GM19395 (cell line): Measurements from ENCODE around the gene DHODH.
A peak's percentile ranks its signal among the peaks of the same experiment; 100 is the strongest.
"Not testable (repeated sequence)": the region's sequence is repeated elsewhere in the genome, so short reads cannot be mapped to it uniquely, and the experiment has no call there.

Source experiments
- ATAC-seq: cut with Tn5 transposase; IDR thresholded peaks from one replicate; pipeline ENCODE4 v1.9.1; 2021; ENCODE audit warnings: mild to moderate bottlenecking, moderate library complexity; ENCODE audit not compliant: unreplicated experiment

Gene DHODH

DNA sequence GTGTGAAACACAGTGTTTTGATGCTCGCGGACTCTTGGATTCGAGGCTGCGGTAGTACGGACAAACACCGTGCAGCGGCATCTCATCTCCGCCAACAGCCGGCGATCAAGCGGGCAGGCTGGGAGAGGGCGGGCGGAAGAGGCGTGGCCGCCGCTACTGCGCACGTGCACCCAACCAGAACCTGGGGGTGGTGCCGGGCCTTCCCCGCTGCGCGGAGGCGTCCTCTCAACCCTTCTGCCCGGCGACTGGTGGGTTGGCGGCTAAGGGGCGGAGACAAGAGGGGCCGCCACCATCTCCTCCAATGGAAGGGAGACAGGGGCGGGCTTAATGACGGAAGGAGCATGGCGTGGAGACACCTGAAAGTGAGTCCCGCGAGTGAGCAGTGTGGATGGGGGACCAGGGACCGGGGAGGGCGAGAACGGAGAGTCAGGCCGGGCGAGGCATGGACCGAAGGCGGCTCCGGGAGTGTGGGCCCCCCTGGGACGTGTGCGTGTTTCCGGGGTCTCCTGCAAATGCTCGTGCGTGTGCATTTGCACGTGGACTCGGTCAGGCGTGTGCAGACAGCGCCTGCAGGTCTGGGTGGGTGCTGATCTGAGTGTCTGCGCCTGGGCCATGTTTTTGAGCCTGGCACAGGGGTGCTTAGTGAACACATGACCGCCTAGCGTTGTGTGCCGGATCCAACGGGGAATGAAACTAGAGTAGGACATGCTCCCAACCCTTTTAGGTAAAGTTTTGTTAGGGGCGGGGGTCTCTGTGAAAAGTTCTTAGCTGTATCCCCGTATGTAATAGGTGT is at the start of gene DHODH:
DHODH (plus strand) TSS at position 321 of the 793 bp plus-strand sequence; CDS start at position 342, 21 bp downstream.
- ATAC-seq, result peak; percentile 100

DNA sequence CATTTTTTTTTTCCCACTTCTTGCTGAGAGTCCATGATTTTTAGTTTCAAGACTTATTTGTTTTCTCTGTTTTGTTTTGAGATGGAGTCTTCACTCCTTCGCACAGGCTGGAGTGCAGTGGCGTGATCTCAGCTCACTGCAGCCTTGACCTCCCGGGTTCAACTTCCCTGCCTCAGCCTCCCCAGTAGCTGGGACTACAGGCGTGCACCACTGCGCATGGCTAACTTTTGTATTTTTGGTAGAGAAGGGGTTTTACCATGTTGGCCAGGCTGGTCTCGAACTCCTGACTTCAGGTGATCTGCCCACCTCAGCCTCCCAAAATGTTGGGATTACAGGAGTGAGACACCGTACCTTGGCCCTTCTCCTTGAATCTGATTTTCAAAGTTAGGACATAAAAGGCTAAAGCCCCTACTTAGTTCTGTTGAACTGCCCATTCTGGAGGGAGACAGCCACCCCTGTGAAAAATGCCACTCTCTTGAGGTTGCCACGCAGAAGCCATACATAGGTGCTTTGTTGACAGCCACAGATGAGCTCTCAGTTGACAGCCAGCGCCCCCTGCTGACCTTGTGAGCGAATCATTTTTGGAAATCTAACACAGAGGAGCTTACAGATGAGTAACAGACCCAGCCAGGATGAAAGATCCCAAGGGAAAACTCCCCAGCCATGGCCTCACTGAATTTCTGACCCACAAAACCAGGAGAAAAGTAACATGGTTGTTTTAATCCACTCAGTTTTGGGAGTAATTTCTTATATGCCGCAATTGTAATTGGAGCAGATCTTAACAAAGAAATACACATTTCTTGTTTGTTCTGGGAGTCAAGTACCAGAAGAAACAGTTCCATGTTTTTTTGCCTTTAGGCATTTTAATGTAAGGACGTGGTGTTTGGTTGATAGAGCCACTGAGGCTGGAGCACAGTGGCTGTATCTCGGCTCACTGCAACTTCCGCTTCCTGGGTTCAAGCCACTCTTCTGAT is 47.2 kb upstream of the DHODH start:
- ATAC-seq, result peak; percentile 79

DNA sequence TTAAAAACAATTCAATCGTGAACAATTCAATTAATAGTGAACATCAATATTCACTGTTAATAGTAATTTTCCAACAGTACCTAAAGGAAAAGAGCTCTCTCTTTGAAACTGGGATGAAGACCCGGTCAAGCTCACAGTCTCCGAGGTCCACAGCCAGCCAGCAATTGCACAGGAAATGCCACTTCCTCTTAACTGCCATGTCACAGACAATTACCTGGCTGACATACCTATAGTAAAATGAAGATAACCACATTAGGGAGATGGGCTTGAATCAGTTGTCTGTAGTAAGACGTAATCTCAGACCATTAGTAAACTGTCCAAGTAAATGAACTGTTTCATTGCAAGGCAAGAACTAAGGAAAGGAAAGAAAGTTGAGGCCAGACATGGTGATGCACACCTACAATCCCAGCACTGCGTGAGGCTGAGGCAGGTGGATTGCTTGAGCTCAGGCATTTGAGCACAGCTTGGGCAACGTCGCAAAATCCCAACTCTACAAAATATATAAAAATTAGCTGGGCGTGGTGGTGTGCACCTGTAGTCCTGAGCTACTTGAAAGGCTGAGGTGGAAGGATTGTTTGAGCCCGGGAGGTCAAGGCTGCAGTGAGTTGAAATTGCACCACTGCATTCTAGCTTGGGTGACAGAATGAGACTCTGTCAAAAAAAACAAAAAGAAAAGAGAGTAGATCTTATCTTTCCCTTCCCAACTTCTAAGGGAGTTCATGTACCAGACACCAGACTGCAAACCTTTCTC is 45.2 kb upstream of the DHODH start:
- ATAC-seq, result no peak

DNA sequence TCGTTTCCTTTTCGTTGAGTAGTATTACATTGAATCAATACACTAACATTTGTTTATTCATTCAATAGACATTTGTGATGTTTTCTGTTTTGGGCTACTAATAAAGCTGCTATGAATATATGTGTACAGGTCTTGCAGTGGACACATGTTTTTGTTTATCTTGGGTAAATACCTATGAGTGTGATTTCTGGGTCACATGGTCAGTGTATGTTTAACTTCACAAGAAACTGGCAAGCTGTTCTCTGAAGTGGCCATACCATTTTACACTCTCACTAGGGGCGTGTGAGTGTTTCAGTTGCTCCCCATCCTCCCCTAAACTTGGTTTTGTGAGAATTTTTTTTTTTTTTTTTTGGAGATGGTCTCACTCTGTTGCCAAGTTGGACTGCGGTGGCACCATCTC is 43.3 kb upstream of the DHODH start:
- ATAC-seq, result no peak

DNA sequence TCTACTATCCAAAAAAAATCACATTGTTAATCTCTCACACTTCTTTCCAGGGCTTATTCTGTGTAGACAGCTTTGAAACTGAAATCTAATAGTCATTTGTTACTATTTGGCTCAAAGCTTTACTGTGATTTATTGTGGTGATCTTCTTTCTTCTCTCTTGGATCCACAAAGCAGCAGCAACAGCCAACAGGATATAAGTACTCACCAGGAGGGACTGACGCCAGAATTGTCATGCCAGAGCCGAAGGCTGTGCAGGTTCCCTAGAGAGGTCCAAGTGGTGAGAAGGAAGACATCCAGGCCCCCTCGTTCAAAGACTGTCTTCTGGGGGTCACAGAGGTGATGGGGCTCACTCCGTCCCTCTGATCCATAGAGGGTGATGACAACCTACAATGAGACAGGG is 41.6 kb upstream of the DHODH start:
- no peak for ATAC-seq

DNA sequence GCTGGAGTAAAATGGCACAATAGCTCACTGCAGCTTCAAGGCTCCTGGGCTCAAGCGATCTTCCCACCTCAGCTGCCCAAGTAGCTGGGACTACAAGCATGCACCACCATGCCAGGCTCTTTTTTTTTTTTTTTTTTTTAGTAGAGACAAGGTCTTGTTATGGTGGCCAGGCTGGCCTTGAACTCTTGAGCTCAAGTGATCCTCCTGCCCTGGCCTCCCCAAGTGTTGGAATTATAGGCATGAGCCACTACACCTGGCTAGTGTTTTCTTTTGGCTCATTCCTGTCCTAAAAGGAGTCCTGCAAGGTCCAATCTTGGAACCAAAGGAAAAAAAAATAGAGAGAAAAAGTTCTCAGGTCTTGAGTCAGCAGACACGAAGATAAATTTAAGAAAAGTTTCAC is 39.2 kb upstream of the DHODH start:
- ATAC-seq, result no peak

DNA sequence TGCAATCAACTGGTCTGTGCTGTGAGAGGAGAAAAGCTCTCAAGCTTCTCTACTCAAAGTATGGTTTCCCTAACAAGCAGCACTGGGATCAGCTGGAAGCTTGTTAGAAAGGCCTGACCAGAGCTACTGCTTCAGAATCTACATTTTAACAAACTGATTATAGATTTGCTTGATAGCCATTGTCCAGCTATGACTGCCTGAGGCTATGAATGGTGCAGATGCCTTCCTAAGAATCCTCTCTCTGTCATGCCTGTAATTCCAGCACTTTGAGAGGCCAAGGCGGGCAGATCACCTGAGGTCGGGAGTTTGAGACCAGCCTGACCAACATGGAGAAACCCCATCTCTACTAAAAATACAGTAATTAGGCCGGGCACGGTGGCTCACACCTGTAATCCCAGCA is 37.0 kb upstream of the DHODH start:
- ATAC-seq, result no peak

DNA sequence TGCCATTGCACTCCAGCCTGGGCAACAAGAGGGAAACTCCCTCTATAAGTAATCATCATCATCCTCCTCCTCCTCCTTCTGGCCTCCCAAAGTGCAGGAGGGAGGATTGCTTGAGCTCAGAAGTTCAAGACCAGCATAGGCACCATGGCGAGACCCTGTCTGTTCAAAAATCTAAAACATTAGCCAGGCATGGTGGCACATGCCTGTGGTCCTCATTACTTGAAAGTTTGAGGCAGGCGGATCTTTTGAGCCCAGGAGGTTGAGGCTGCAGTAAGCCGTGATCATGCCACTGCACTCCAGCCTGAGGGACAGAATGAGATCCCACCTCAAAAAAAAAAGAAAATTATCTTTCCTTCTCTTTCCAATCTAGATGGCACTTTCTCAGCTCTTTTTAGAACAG is 36.2 kb upstream of the DHODH start:
- no peak for ATAC-seq

DNA sequence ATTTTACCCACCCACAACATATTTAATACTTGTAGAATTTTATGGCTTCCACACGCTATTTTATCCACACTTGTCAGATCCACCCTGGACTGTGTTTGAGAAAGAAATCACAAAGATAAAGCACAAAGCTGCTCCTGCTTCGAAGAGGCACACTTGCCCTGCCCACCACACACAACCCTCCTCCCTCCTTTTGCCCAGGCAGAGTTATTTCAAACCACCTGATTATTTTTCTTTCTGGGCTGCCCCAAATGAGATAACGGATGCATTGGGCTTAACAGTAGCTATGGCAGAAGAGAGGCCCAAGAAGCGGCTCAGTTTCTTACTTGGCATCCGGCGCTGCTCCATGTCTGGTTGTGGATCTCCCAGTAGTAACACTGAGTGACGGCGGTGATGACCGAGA is 35.5 kb upstream of the DHODH start:
- no peak for ATAC-seq

DNA sequence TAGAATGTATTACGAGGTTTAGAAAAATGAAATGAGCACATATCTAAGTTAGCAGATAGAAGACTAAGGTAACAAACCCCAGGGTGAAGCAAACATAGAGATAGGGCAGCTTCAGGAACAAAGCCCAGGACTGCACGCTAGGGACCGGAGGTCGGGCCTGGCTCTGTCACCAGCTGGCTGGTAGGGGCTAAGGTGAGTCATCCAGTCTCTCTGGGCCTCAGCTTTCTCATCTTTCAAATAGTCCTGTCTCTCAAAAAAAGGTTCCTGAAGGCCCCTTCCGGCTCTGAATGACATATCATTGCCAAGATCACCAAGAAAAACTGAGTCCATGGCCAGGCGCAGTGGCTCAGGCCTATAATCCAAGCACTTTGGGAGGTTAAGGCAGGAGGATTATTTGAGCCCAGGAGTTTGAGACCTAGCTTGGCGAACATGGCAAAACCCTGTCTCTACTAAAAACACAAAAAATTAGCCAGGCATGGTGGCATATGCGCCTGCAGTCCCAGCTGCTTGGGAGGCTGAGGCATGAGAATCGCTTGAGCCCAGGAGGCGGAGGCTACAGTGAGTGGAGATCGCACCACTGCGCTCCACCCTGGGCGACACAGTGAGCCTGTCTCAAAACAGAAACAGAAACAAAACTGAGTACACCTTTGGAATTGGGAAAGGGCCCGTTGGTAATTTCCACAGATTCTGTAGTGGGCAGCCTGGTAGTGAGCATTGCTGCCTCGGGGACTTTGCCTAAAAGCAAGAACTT is 34.3 kb upstream of the DHODH start:
- no peak for ATAC-seq

DNA sequence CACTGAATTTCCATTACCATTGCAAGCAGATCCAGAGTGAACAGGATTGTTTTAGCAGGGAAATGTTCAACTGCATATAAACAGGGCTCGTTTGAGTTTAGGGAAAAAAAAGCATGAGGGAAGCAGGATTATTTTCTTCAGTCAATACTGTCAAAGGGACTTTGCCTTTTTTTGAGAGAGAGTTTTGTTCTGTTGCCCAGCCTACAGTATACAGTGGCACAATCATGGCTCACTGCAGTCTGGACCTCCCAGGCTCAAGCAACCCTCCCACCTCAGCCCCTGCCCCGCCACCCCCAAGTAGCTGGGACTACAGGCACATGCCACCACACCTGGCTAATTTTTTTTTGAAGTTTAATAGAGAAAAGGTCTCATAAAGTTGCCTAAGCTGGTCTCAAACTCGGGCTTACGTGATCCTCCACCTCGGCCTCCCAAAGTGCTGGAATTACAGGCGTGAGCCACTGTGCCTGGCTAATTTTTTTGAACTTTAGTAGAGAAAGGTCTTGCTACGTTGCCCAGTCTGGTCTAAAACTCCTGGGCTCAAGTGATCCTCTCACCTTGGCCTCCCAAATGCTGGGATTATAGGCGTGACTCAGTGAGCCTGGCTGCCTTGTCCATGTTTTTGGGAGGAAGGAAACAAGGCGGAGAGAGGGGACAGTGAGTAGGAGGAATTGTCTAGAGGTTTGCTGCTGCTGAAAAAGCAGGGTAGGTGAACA is 23.1 kb upstream of the DHODH start:
- no peak for ATAC-seq

DNA sequence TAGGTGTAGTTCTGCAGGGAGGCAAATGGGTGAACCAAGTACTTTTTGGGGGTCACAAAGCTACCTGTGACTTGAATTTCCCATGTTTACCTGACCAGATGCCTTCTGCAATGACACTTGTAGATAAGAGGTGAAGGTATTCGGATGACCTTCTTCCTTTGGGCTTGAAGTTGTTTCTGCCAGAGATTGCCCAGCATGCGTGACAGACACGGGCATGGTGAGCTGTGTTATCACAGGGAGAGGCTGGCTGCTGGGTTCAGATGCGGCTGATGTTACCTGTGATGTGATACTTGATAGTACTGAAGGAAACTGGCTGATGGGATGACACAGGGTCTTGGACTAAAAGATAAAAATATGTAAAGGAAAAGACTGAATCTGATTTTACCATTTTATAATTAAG is 22.4 kb upstream of the DHODH start:
- no peak for ATAC-seq

DNA sequence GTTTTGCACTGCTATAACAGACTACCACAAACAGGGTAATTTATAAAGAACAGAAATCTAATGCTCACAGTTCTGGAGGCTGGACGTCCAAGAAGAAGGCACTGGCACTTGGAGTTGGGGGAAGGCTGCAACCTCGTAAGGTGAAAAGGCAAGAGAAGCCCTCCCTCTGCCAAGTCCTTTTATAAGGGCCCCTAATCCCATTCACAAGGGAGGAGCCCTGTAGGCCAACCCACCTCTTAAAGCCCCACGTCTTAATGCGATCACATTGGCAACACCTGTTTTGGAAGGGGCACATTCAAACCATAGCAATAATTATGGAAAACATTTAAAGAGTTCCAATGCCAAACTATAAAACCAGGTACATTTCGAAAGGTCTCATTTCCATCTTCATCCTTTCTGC is 13.5 kb upstream of the DHODH start:
- no peak for ATAC-seq

DNA sequence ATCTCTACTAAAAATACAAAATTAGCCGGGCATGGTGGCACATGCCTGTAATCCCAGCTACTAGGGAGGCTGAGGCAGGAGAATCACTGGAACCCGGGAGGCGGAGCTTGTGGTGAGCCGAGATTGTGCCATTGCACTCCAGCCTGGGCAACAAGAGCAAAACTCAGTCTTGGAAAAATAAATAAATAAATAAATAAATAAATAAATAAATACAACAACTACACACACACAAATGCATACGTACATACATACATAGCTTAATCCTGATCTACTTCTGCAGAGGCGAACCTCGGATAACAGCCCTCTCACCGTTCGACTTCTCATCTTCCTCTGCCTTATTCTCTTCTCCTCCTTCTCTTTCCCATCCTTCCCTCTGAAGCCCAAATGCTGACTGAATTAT is 11.0 kb upstream of the DHODH start:
- not testable (repeated sequence) for ATAC-seq

DNA sequence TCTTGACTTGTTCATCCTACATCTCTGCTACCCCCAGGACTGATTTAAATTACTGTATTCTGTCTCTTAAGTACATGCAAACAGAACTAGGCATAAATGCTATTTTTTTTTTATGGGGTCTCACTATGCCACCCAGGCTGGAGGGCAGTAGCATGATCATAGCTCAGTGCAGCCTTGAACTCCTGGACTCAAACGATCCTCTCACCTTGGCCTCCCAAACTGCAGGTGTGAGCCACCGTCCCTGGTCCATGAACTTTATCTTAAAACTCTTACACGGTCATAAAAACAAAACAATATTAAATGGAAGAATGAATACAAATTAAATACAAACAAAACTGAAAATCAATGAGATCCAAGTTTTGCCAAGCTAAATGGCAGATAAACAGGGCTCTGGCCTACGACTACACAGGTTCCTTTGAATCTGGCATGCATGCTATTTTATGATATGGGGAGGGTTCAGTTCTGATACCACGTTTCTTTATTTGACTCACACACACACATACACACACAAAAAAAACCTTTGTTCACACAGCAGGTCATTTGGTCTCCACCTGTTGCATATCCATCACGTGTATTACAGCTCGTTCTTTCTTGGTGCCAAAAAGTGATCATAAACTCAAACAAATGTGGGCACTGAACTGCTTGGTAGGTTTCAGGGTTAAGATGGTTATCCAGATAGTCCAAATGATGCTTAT is 7.2 kb upstream of the DHODH start:
- no peak for ATAC-seq

DNA sequence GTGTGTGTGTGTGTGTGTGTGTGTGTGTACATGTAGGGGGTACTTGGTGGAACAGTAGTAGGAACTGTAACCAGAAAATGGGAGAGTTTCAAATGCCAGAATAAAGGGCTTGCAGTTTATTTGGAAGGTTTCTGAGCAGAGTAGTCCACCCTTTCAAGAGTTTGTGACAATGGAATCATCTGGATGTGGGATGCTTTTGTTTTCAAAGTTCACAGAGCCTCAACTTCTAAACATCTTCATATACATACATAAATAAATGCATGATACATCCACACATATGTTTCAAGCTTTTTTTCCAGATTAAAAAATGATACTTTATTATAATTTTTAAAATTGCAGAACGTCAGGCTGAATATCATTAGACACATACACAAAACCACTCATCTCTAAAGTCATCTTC is 5.9 kb upstream of the DHODH start:
- no peak for ATAC-seq

DNA sequence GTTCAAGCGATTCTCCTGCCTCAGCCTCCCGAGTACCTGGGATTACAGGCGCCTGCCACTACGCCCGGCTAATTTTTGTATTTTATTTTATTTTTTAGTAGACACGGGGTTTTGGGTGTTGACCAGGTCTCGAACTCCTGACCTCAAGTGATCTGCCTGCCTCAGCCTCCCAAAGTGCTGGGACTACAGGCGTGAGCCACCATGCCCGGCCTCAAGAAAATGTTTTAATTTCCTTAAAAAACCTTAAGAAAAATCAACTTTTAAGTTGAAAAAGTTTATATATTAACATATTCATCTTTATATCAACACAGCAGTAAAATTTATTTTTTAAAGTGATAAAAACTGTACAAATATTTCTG is 500 bp upstream of the DHODH start:
- not testable (repeated sequence) for ATAC-seq

DNA sequence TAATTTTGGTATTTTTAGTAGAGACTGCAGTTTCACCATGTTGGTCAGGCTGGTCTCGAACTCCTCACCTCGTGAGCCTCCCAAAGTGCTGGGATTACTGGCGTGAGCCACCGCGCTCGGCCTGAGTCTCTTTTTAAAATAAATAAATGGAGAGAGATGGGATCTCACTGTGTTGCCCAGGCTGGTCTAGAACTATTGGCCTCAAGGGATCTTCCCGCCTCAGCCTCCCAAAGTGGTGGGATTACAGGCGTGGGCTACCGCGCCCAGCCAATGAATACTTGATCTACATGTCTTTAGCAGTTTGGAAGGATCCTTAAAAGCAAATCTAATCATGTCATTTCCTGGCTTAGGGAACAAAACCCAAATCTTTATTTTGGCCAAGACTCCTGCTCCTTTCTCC is 1.2 kb downstream of the DHODH start:
- no peak for ATAC-seq

DNA sequence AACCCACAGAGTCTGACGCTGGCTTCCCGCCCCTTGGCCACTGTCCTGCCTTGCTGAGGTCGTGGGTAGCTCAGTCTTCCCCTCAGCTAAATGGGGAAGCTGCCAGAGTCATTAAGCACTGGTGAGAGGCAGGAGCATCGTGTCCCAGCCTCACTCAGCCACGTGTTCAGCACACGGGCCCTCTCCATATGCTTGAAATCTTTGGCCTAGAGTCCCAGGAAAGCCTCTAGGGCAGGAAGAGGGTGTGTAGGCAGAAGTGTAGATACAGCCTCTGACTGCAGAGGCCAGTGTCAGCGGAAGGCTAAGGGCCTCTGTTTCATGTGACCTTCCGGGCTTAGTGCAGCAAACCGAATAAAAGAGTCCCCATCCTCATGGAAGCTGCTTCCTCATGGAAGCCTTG is 4.1 kb downstream of the DHODH start:
- no peak for ATAC-seq
